SK-N-MC (cell line): ENCODE results near the gene DLGAP1.

ENCODE experiments used
- EZH2 ChIP-seq: fragments of 200-600 bp; sonication (generic); IDR thresholded peaks from one replicate; pipeline ENCODE4 v1.6.1; 2017; ENCODE audit warnings: antibody characterized with exemption
- FOXP2 ChIP-seq: optimal IDR thresholded peaks from 2 replicates; pipeline ENCODE3; 2011; ENCODE audit warnings: mild to moderate bottlenecking, moderate library complexity; ENCODE audit not compliant: insufficient read depth; ENCODE audit errors: extremely low read length, control extremely low read depth
- POLR2AphosphoS5 ChIP-seq: IDR thresholded peaks from 2 replicates; pipeline ENCODE4 v1.6.1; 2012; ENCODE audit warnings: mild to moderate bottlenecking, low read depth, low read length, borderline replicate concordance

- no peak for TF ChIP-seq POLR2AphosphoS5
- no peak for TF ChIP-seq EZH2
- no peak for TF ChIP-seq FOXP2
Measured at GRCh38 chr18:3594760-3595368, 860.2 kb downstream of the DLGAP1 start.
